KG1 (cell line): ENCODE measurements around the gene RPL6.
"Not testable (repeated sequence)": the region's sequence is repeated elsewhere in the genome, so short reads cannot be mapped to it uniquely, and the experiment has no call there.

Experiments
- DNase-seq: peaks from one replicate; lab custom pipeline; 2025; lab: John Stamatoyannopoulos, UW

The RPL6 gene

GRCh38 chr12:112419297-112420133 lies 10.1 kb upstream of the RPL6 start:
- DNase-seq = peak; percentile 23

GRCh38 chr12:112418608-112419296 lies 9.3 kb upstream of the RPL6 start, which contains the start of gene PTPN11:
Gene PTPN11 (plus strand): TSS chr12:112418947. CDS start chr12:112419112, 165 bp downstream.
- peak; percentile 64 for DNase-seq

GRCh38 chr12:112418273-112418607 lies 8.8 kb upstream of the RPL6 start:
- no peak for DNase-seq

- not testable (repeated sequence) for DNase-seq
These were observed 6.1 kb upstream of the RPL6 start for GRCh38 chr12:112415457-112415856.

- DNase-seq = peak; percentile 21
These were observed 4.6 kb upstream of the RPL6 start for GRCh38 chr12:112413855-112414625.

GRCh38 chr12:112409906-112410244 lies 470 bp upstream of the RPL6 start:
- DNase-seq = no peak

- DNase-seq = no peak
These were observed 784 bp downstream of the RPL6 start for GRCh38 chr12:112408621-112409020.

- not testable (repeated sequence) for DNase-seq
These were observed 1.7 kb downstream of the RPL6 start for GRCh38 chr12:112407683-112408082.

- DNase-seq = no peak
These were observed 2.6 kb downstream of the RPL6 start for GRCh38 chr12:112406519-112407488.

GRCh38 chr12:112401903-112402498 lies 7.4 kb downstream of the RPL6 start:
- no peak for DNase-seq

GRCh38 chr12:112401054-112401453 lies 8.4 kb downstream of the RPL6 start:
- DNase-seq = no peak

- no peak for DNase-seq
These were observed 16.1 kb downstream of the RPL6 start for GRCh38 chr12:112393328-112393727.

GRCh38 chr12:112389922-112390654 lies 19.3 kb downstream of the RPL6 start:
- DNase-seq = not testable (repeated sequence)

GRCh38 chr12:112389228-112389627 lies 20.2 kb downstream of the RPL6 start:
- DNase-seq = no peak

- DNase-seq = no peak
These were observed 22.7 kb downstream of the RPL6 start for GRCh38 chr12:112386726-112387125.

- DNase-seq = no peak
These were observed 26.5 kb downstream of the RPL6 start for GRCh38 chr12:112382866-112383265.

GRCh38 chr12:112381883-112382796 lies 27.3 kb downstream of the RPL6 start, which contains the start of gene HECTD4:
Gene HECTD4 (minus strand): TSS chr12:112382431. CDS start chr12:112382128, 303 bp downstream.
- DNase-seq = peak; percentile 87

GRCh38 chr12:112381406-112381882 lies 28.0 kb downstream of the RPL6 start:
- peak; percentile 7 for DNase-seq
